Measurements from ENCODE around the gene VAMP8.

DNA sequence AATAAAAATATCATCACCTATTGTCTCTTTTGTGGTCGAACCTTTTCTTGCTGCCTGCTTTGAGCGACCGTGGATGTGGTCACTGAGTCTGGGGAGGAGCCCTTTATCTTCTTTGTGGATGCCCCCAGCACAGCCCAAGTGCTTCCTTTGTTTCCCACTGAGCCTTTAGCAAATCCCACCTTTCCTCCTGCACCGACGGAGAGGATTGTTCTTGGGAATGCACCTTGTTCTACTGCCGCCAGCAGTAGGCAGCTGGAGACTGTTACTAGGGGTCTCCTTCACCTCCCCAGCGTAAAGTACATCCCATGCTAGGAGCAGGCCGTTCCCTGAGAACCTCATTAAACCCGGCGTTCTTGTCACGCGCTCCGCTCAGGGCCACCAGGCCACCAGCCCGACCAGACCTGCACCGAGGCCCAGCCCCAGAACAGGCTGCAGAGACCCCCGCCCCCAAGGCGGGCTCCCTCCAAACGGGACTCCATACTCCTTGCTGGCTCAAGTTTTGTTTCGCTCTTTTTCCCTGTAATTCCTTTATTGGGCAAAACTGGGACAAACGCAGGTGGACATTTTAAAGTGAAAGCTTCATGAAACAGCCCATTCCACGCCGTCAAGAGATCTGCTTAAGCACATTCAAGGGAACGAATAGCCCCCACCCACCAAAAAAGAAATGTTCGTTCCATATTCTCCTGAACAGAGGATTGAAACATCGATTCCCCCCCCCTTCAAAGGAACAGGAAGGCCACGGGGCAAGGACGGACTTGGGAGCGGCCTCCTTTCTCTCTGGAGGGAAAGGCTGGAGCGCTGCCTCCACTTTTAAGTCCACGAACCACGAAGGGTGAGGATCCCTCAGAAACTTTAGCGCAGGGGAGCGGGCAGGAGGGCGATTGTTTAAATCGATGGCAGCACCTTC lies 39.5 kb upstream of the VAMP8 start:
- TF ChIP-seq CTCF (IDR thresholded peaks at IDR 0.05; ENCODE audit: low read length) (peak; percentile 13; the same call in 1 of the 2 replicates), EZH2 (optimal IDR thresholded peaks at IDR 0.05; ENCODE audit: low read depth, low read length) (no peak)

Measured in MM.1S (cell line).